DOHH2 (cell line): Measurements from ENCODE around the gene ECHS1.

Source experiments
- H3F3A ChIP-seq: fragments of 200-600 bp; sonication (generic), shearing (Covaris generic); 2 replicates; pipeline ENCODE4 v1.6.0; 2016; ENCODE audit warnings: antibody characterized with exemption, mild to moderate bottlenecking; ENCODE audit not compliant: control insufficient read depth, insufficient read depth
- H3K27ac ChIP-seq: fragments of 200-600 bp; sonication (generic); 2 replicates; pipeline ENCODE4 v1.5.1; 2014; ENCODE audit warnings: low read depth, mild to moderate bottlenecking, low read length, moderate library complexity
- H3K27me3 ChIP-seq: fragments of 200-600 bp; sonication (generic); 2 replicates; pipeline ENCODE4 v1.6.1; 2014; ENCODE audit warnings: mild to moderate bottlenecking, low read length, mixed read lengths; ENCODE audit not compliant: control insufficient read depth
- H3K36me3 ChIP-seq: fragments of 200-600 bp; sonication (generic); 2 replicates; pipeline ENCODE4 v1.6.1; 2014; ENCODE audit warnings: mild to moderate bottlenecking, low read length, moderate library complexity, mixed read lengths; ENCODE audit not compliant: control insufficient read depth
- H3K4me1 ChIP-seq: fragments of 200-600 bp; sonication (generic); 2 replicates; pipeline ENCODE4 v1.6.1; 2014; ENCODE audit warnings: mild to moderate bottlenecking, low read length, mixed read lengths; ENCODE audit not compliant: control insufficient read depth
- H3K4me2 ChIP-seq: fragments of 200-600 bp; sonication (generic); 2 replicates; pipeline ENCODE4 v1.6.0; 2014; ENCODE audit warnings: mild to moderate bottlenecking, low read length, moderate library complexity
- H3K4me3 ChIP-seq: fragments of 200-600 bp; sonication (generic); 2 replicates; pipeline ENCODE4 v1.5.1; 2014; ENCODE audit warnings: mild to moderate bottlenecking, low read length, mixed read lengths
- H3K79me2 ChIP-seq: fragments of 200-600 bp; sonication (generic); 2 replicates; pipeline ENCODE4 v1.6.1; 2014; ENCODE audit warnings: mild to moderate bottlenecking, low read length, mixed read lengths; ENCODE audit not compliant: control insufficient read depth
- H3K9me2 ChIP-seq: fragments of 200-600 bp; sonication (generic); replicated peaks from 2 replicates; pipeline ENCODE4 v1.6.1; 2014; ENCODE audit warnings: mild to moderate bottlenecking, low read length, mixed read lengths; ENCODE audit not compliant: control insufficient read depth
- H3K9me3 ChIP-seq: fragments of 200-600 bp; sonication (generic); 2 replicates; pipeline ENCODE4 v1.6.1; 2014; ENCODE audit warnings: antibody characterized with exemption, low read length, mixed read lengths; ENCODE audit not compliant: control insufficient read depth, insufficient read depth
- H4K20me1 ChIP-seq: fragments of 200-600 bp; sonication (generic); 2 replicates; pipeline ENCODE4 v1.6.0; 2014; ENCODE audit warnings: low read depth, mild to moderate bottlenecking, antibody characterized with exemption, low read length, moderate library complexity; ENCODE audit not compliant: control insufficient read depth, insufficient read depth
- CTCF ChIP-seq: fragments of 200-600 bp; sonication (generic); IDR thresholded peaks from one replicate; pipeline ENCODE4 v1.5.1; 2014; ENCODE audit warnings: antibody characterized with exemption, mild to moderate bottlenecking, low read depth, low read length; ENCODE audit not compliant: poor library complexity, severe bottlenecking
- EZH2phosphoT487 ChIP-seq: fragments of 200-600 bp; sonication (generic); IDR thresholded peaks from 2 replicates; pipeline ENCODE4 v1.6.1; 2017; ENCODE audit warnings: borderline replicate concordance, mild to moderate bottlenecking, antibody characterized with exemption, low read length, moderate library complexity, mixed read lengths

Gene ECHS1

DNA sequence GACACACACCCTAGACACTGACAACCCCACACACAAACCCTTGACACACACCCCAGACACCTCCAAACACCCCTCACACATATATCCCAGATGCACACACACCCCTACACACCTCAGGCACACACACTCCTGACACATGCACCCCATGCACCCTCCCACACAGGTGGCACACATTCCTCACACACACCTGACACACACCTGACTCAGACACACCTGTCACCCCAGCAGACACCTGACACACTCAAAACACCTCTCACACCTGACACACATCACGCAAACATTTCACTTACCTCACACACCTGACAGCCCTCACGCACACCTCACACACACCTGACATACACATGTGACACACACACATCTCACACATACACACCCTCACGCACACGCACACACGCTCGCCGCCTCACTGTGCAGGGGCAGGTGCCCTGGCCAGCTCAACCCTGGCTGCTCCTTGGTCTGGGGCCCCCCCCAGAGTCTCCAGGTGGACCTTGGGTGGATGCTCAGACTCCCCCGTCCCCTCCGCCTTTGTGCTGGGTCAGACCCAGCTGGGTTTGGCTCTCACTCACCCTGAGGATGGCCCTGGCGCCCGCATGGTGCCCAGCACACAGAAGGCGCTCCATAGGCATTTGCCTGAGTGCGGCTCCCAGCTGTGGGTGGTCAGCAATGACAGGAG lies 33.3 kb downstream of the ECHS1 start:
- TF ChIP-seq CTCF (no peak), EZH2phosphoT487 (no peak)
- Histone ChIP-seq H4K20me1 (no peaks in the 10 kb centered on the region), H3K27ac (no peak overlapping the region), H3K4me3 (no peak overlapping the region), H3K79me2 (no peaks in the 10 kb centered on the region), H3K27me3 (peaks cover 5% of the 10 kb centered on the region), H3K9me3 (peaks cover 30% of the 10 kb centered on the region; the same call in 1 of the 2 replicates), H3F3A (no peaks in the 10 kb centered on the region), H3K9me2 (no peaks in the 10 kb centered on the region), H3K36me3 (no peaks in the 10 kb centered on the region), H3K4me1 (no peaks in the 10 kb centered on the region), H3K4me2 (no peak overlapping the region)

DNA sequence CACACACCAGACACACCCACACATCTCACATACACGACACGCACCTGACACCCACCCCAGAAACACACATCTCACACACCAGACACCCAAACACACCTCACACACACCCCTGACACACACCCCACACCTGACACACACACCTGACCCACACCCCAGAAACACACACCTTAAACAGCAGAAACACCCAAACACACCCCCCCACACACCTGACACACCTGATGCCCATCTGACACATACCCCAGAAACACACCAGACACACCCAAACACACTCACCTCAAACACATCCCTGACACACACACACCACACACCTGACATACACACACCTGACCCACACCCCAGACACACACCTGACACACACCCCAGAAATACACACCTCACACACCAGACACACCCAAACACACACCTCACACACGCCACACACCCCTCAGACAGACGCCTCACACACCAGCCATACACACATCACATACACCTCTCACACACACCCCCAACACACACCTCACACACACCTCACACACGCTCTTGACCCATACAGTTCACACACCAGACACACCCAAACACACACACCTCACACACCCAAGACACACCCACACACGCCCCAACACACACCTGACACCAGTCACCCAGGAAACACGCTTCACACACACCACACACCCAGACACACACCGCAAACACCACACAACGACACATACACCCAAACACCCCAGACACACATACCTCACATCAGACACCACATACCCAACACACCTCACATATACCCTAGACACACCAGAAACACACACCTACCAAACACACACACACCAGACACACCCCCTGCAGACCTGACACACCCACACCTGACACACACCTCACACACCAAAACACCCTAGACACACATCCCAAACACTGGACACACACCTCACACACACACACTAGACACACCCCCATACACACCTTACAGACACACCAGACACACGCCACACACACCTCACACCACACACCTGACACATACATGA lies 34.8 kb downstream of the ECHS1 start:
- no peaks in the 10 kb centered on the region for H3K9me2 ChIP-seq
- H3K27me3 ChIP-seq, result peaks cover 5% of the 10 kb centered on the region
- no peak overlapping the region for H3K4me3 ChIP-seq
- TF ChIP-seq EZH2phosphoT487 (no peak), CTCF (no peak)
- H3K4me1 ChIP-seq, result no peaks in the 10 kb centered on the region
- no peaks in the 10 kb centered on the region for H3K79me2 ChIP-seq
- no peaks in the 10 kb centered on the region for H3F3A ChIP-seq
- H4K20me1 ChIP-seq, result no peaks in the 10 kb centered on the region
- no peaks in the 10 kb centered on the region for H3K36me3 ChIP-seq
- no peak overlapping the region for H3K27ac ChIP-seq
- peaks cover 30% of the 10 kb centered on the region; the same call in 1 of the 2 replicates for H3K9me3 ChIP-seq
- no peak overlapping the region for H3K4me2 ChIP-seq

- H3K27me3 ChIP-seq, result peaks cover 5% of the 10 kb centered on the region
- H3K36me3 ChIP-seq, result no peaks in the 10 kb centered on the region
- H3K4me3 ChIP-seq, result no peak overlapping the region
- TF ChIP-seq EZH2phosphoT487 (no peak), CTCF (no peak)
- H3K27ac ChIP-seq, result no peak overlapping the region
- no peak overlapping the region for H3K4me2 ChIP-seq
- H3K9me2 ChIP-seq, result no peaks in the 10 kb centered on the region
- no peaks in the 10 kb centered on the region for H3K79me2 ChIP-seq
- no peaks in the 10 kb centered on the region for H3K4me1 ChIP-seq
- H3F3A ChIP-seq, result no peaks in the 10 kb centered on the region
- peaks cover 30% of the 10 kb centered on the region; the same call in 1 of the 2 replicates for H3K9me3 ChIP-seq
- H4K20me1 ChIP-seq, result no peaks in the 10 kb centered on the region
Observed at GRCh38 chr10:133337370-133337725, 35.8 kb downstream of the ECHS1 start.
